Measurements from ENCODE around the gene LIPC.
A peak's percentile ranks its signal among the peaks of the same experiment; 100 is the strongest.

Gene LIPC

DNA sequence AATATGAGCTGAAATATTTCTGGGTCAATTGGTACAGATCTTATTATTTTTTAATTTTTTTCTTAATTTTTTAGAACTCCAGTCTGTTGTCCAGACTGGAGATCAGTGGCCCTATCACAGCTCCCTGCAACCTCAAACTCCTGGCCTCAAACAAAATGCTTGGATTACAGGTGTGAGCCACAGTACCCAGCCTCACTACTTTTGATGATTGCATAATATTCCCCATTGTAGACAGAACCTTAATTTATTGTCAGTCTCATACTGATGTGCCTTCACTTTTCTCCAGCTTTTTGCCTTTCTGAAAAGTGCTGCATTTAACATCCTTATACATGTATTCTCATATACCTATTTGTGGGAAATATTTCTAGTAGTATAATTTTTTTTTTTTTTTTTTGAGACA, 144.9 kb downstream of the LIPC start:
- no peak overlapping the region for H3K27ac ChIP-seq

DNA sequence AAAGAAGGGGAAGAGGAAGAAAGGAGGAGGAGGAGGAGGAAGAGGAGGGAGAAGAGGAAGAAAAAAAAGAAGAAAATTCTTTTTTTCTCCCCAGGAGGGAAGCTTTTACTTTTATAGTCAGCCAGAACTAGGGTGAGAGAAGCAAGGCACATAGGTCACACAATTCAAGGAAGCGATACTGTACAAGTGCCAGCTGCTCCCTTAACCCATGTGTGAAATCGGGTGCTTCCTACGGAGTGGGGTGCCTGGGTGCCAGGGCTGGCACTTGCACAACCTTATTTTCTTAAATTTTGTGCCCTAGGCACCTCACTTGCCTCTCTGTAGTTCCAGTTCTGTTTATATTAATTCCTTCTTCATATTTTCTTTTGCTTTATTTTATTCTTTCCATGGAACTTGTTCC, 150.4 kb downstream of the LIPC start:
- H3K36me3 ChIP-seq (ENCODE audit: insufficient read depth) = no peaks in the 10 kb centered on the region
- no peaks in the 10 kb centered on the region for H4K20me1 ChIP-seq (ENCODE audit: insufficient read depth)
- H3K79me2 ChIP-seq (ENCODE audit: insufficient read depth, low read depth) = no peaks in the 10 kb centered on the region
- no peak overlapping the region for H3K4me3 ChIP-seq (IDR thresholded peaks at IDR 0.05; ENCODE audit: insufficient read depth, low read depth, low read length)
- no peak overlapping the region for H3K9ac ChIP-seq
- TF ChIP-seq, protein P1, sequence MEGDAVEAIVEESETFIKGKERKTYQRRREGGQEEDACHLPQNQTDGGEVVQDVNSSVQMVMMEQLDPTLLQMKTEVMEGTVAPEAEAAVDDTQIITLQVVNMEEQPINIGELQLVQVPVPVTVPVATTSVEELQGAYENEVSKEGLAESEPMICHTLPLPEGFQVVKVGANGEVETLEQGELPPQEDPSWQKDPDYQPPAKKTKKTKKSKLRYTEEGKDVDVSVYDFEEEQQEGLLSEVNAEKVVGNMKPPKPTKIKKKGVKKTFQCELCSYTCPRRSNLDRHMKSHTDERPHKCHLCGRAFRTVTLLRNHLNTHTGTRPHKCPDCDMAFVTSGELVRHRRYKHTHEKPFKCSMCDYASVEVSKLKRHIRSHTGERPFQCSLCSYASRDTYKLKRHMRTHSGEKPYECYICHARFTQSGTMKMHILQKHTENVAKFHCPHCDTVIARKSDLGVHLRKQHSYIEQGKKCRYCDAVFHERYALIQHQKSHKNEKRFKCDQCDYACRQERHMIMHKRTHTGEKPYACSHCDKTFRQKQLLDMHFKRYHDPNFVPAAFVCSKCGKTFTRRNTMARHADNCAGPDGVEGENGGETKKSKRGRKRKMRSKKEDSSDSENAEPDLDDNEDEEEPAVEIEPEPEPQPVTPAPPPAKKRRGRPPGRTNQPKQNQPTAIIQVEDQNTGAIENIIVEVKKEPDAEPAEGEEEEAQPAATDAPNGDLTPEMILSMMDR (conservative IDR thresholded peaks at IDR 0.05; ENCODE audit: low read depth, low read length) = no peak
- no peak overlapping the region for H3K4me2 ChIP-seq
- peaks cover 38% of the 10 kb centered on the region for H3K4me1 ChIP-seq (ENCODE audit: low read depth, poor library complexity, severe bottlenecking)
- H3K27ac ChIP-seq = no peak overlapping the region
- no peak overlapping the region for H2AFZ ChIP-seq (ENCODE audit: low read depth)
- H3K27me3 ChIP-seq (ENCODE audit: insufficient read depth, low read depth) = no peaks in the 10 kb centered on the region

More for the DNA sequence above, 144.9 kb downstream of the LIPC start:
- Histone ChIP-seq H2AFZ (ENCODE audit: low read depth) (no peak overlapping the region), H3K4me2 (no peak overlapping the region), H3K79me2 (ENCODE audit: insufficient read depth, low read depth) (no peaks in the 10 kb centered on the region), H3K9ac (no peak overlapping the region), H3K36me3 (ENCODE audit: insufficient read depth) (no peaks in the 10 kb centered on the region), H4K20me1 (ENCODE audit: insufficient read depth) (no peaks in the 10 kb centered on the region), H3K27me3 (ENCODE audit: insufficient read depth, low read depth) (no peaks in the 10 kb centered on the region), H3K4me3 (IDR thresholded peaks at IDR 0.05; ENCODE audit: insufficient read depth, low read depth, low read length) (no peak overlapping the region), H3K4me1 (ENCODE audit: low read depth, poor library complexity, severe bottlenecking) (no peaks in the 10 kb centered on the region)
- TF ChIP-seq, protein P1 (conservative IDR thresholded peaks at IDR 0.05; ENCODE audit: low read depth, low read length) = no peak

DNA sequence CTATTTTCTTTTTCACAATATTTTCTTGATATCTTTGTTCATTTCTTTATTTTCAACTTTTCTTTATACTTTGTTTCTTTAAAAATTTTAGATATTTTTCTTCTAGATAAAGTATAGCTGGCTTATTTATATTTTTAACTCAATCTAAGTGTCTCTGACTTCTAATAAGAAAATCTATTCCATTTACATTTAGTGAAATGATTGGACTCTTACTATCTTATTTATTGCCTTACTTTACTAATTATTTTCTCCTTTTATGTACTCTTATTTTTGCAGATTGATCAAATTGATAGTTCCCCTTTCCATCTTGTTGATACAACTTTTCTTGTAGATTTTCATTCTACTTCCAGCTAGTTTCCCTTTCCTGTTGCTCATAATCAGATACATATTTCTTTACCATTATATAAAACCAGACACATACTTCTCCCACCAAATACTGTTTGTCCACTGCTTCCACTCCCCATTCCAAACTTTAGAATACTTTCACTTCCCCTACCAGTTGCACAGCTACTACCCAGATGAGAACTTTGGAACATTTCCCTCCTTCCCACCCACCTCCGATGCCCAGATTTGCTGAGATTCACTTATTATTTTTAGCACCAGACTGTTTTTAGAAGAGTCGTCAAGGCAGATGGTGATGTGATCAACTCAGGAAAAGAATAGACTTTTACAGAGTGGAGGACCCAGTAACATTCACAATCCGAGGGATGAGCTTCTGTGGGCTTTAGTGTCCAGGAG, 151.5 kb downstream of the LIPC start:
- no peak overlapping the region for H2AFZ ChIP-seq (ENCODE audit: low read depth)
- TF ChIP-seq, protein P1 (conservative IDR thresholded peaks at IDR 0.05; ENCODE audit: low read depth, low read length) = no peak
- no peaks in the 10 kb centered on the region for H3K27me3 ChIP-seq (ENCODE audit: insufficient read depth, low read depth)
- H3K79me2 ChIP-seq (ENCODE audit: insufficient read depth, low read depth) = no peaks in the 10 kb centered on the region
- no peaks in the 10 kb centered on the region for H4K20me1 ChIP-seq (ENCODE audit: insufficient read depth)
- no peak overlapping the region for H3K27ac ChIP-seq
- peaks cover 50% of the 10 kb centered on the region for H3K4me1 ChIP-seq (ENCODE audit: low read depth, poor library complexity, severe bottlenecking)
- H3K4me2 ChIP-seq = no peak overlapping the region
- H3K36me3 ChIP-seq (ENCODE audit: insufficient read depth) = no peaks in the 10 kb centered on the region
- H3K4me3 ChIP-seq (IDR thresholded peaks at IDR 0.05; ENCODE audit: insufficient read depth, low read depth, low read length) = no peak overlapping the region
- no peak overlapping the region for H3K9ac ChIP-seq

DNA sequence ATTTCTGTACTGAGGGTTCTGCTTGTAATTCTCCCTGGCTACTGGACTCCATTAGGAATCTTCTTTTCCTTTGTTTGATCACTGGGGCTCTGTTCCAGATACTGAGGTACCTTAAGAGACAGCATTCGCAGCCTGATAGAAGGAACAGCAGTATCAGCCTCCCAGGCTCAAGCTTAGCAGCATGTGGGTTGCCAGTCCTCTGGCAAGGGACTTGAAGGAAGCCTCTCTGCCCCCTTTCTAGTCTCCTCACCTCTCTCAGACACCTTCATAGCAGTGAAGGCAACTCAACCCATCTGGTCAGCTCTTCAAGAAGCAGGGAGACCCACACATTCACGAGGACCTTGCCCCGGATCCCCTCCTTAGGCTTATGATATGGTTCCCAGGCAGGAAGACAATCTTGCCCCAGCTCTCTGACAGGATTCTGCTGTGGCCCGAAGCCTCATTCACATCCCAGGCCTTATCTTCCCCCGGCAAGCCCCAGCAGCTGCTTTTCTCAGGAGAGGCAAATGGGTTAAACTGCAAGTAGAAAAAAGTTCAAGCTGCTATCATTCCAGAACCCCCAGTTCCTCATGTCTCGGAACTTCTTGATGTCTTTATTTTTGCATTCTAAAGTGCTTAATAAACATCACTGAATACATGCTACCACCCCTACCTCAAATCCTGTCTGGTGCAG, 153.1 kb downstream of the LIPC start:
- Histone ChIP-seq H3K36me3 (ENCODE audit: insufficient read depth) (no peaks in the 10 kb centered on the region), H3K27me3 (ENCODE audit: insufficient read depth, low read depth) (no peaks in the 10 kb centered on the region), H4K20me1 (ENCODE audit: insufficient read depth) (no peaks in the 10 kb centered on the region), H3K4me3 (IDR thresholded peaks at IDR 0.05; ENCODE audit: insufficient read depth, low read depth, low read length) (no peak overlapping the region), H3K4me1 (ENCODE audit: low read depth, poor library complexity, severe bottlenecking) (peaks cover 66% of the 10 kb centered on the region), H2AFZ (ENCODE audit: low read depth) (peak overlapping the region; percentile 23; the same call in 1 of the 2 replicates), H3K9ac (peak overlapping the region; percentile 67; the same call in 1 of the 2 replicates), H3K79me2 (ENCODE audit: insufficient read depth, low read depth) (no peaks in the 10 kb centered on the region), H3K27ac (peak overlapping the region; percentile 97), H3K4me2 (peak overlapping the region; percentile 63)
- TF ChIP-seq, protein P1 (conservative IDR thresholded peaks at IDR 0.05; ENCODE audit: low read depth, low read length) = no peak
